Fibroblast of lung (primary cell): Measurements from ENCODE around the gene SETDB1. TPM values are rescaled to one million over a fixed set of nuclear protein-coding genes. Genes with fewer than 3 reads are reported as not detected.

Experiments used
- DNase-seq, 2 donors: peaks; one replicate each; pipeline versions ENCODE4 v3.0.0 to v3.0.0-alpha.2; 2010; ENCODE audit warnings: low read depth in 2 of 2
- H2AFZ ChIP-seq: 2 replicates; pipeline ENCODE4 v1.5.1; 2012; ENCODE audit warnings: low read length, control low read depth, inconsistent platforms
- H3K27ac ChIP-seq: 2 replicates; pipeline ENCODE4 v1.5.1; 2011; ENCODE audit warnings: low read length, control low read depth; ENCODE audit not compliant: insufficient read depth
- H3K27me3 ChIP-seq: 2 replicates; pipeline ENCODE4 v1.5.1; 2011; ENCODE audit warnings: mild to moderate bottlenecking, low read length; ENCODE audit not compliant: control insufficient read depth, insufficient read depth
- H3K36me3 ChIP-seq: 2 replicates; pipeline ENCODE4 v1.5.1; 2011; ENCODE audit warnings: low read length; ENCODE audit not compliant: control insufficient read depth, insufficient read depth
- H3K4me1 ChIP-seq: 2 replicates; pipeline ENCODE4 v1.5.1; 2011; ENCODE audit warnings: low read length; ENCODE audit not compliant: control insufficient read depth, insufficient read depth; ENCODE audit errors: extremely low read depth
- H3K4me2 ChIP-seq: 2 replicates; pipeline ENCODE4 v1.5.1; 2011; ENCODE audit warnings: low read length, control low read depth; ENCODE audit not compliant: insufficient read depth; ENCODE audit errors: extremely low read depth
- H3K4me3 ChIP-seq, 4 experiments: fragments of 200-600 bp in 1 of 4; sonication (generic) in 1 of 4; replicated peaks in 1 of 4; 2 replicates each; pipeline ENCODE4 v1.5.1; 2011 to 2016; ENCODE audit warnings: low read length in 4 of 4, low read depth in 3 of 4, mild to moderate bottlenecking in 3 of 4, control low read depth in 2 of 4, inconsistent platforms in 1 of 4, mixed read lengths in 1 of 4; ENCODE audit not compliant: insufficient read depth in 1 of 4; ENCODE audit errors: control extremely low read depth in 1 of 4
- H3K79me2 ChIP-seq: 2 replicates; pipeline ENCODE4 v1.5.1; 2012; ENCODE audit warnings: mild to moderate bottlenecking, low read length, inconsistent platforms; ENCODE audit not compliant: control insufficient read depth, insufficient read depth
- H3K9ac ChIP-seq: 2 replicates; pipeline ENCODE4 v1.5.1; 2011; ENCODE audit warnings: mild to moderate bottlenecking, low read length, control low read depth; ENCODE audit not compliant: insufficient read depth
- H3K9me3 ChIP-seq: 2 replicates; pipeline ENCODE4 v1.5.1; 2012; ENCODE audit warnings: low read depth, low read length; ENCODE audit not compliant: control insufficient read depth, insufficient read depth
- H4K20me1 ChIP-seq: 2 replicates; pipeline ENCODE4 v1.5.1; 2011; ENCODE audit warnings: low read length; ENCODE audit not compliant: control insufficient read depth, insufficient read depth; ENCODE audit errors: extremely low read depth
- EZH2 ChIP-seq: IDR thresholded peaks from 2 replicates; pipeline ENCODE4 v1.5.1; 2012; ENCODE audit warnings: low read length, control low read depth, mild to moderate bottlenecking; ENCODE audit errors: missing control alignments
- polyA plus RNA-seq, 2 donors: library from polyadenylated mRNA; depleted of rRNA in 1 of 2; stranded (reverse) in 1 of 2; unstranded in 1 of 2; fragments of >200 nt; gene quantifications; 2 replicates each; pipeline ENCODE4 v1.2.1, GENCODE V29; 2011 to 2012; ENCODE audit warnings: missing spikeins in 1 of 2
- total RNA-seq: library from RNA; depleted of rRNA; stranded (reverse); fragments of >200 nt; gene quantifications from 2 replicates; pipeline ENCODE4 v1.2.1, GENCODE V29; 2014
- TF ChIP-seq, protein P1 (sequence below), 2 donors: IDR thresholded peaks in 1 of 2; conservative IDR thresholded peaks in 1 of 2; 1 replicate in 1 of 2; 2 replicates in 1 of 2; pipeline ENCODE4 v1.5.1; 2011 to 2012; ENCODE audit warnings: low read length in 2 of 2, control low read depth in 1 of 2, inconsistent platforms in 1 of 2, low read depth in 1 of 2, mild to moderate bottlenecking in 1 of 2

The SETDB1 gene
- total and polyA plus RNA-seq, 2 donors (not counting 1 experiment from before 2014, with no cell fraction given), result 27.0 to 30.7 TPM

DNA sequence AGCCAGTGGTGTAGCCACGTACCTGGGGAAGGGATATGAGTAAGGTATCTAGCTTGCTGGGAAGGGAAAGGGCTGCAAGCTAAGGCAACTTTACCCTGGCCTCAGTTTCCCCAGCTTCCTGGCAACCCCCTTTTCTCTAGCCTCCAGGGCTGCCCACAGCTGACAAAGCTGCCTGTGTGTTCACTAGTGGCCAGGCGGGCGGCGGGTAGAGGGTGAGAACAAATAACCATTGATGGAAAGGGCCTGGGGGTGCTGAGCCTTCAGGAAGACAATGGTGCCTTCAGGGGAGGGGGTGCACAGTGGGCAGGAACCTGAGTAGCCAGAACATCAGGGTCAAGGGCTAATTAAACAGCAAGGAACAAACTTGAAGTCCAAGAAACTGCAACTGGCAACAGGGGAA is 42.3 kb downstream of the SETDB1 start:
- no peaks in the 10 kb centered on the region for H3K9me3 ChIP-seq
- no peaks in the 10 kb centered on the region for H4K20me1 ChIP-seq
- no peak overlapping the region for H3K4me2 ChIP-seq
- no peak overlapping the region for H2AFZ ChIP-seq
- H3K27me3 ChIP-seq, result no peaks in the 10 kb centered on the region
- TF ChIP-seq, protein P1, sequence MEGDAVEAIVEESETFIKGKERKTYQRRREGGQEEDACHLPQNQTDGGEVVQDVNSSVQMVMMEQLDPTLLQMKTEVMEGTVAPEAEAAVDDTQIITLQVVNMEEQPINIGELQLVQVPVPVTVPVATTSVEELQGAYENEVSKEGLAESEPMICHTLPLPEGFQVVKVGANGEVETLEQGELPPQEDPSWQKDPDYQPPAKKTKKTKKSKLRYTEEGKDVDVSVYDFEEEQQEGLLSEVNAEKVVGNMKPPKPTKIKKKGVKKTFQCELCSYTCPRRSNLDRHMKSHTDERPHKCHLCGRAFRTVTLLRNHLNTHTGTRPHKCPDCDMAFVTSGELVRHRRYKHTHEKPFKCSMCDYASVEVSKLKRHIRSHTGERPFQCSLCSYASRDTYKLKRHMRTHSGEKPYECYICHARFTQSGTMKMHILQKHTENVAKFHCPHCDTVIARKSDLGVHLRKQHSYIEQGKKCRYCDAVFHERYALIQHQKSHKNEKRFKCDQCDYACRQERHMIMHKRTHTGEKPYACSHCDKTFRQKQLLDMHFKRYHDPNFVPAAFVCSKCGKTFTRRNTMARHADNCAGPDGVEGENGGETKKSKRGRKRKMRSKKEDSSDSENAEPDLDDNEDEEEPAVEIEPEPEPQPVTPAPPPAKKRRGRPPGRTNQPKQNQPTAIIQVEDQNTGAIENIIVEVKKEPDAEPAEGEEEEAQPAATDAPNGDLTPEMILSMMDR (conservative IDR thresholded peaks at IDR 0.05 in 1 of 2, IDR thresholded peaks at IDR 0.05 in 1 of 2; ENCODE audit: low read depth in 1 of 2, low read length in 2 of 2), result no peak
- no peak for TF ChIP-seq EZH2
- H3K79me2 ChIP-seq, result peaks cover 56% of the 10 kb centered on the region
- H3K27ac ChIP-seq, result no peak overlapping the region
- peaks cover 21% of the 10 kb centered on the region for H3K4me1 ChIP-seq
- peaks cover 35% of the 10 kb centered on the region for H3K36me3 ChIP-seq
- no peak for DNase-seq
- H3K4me3 ChIP-seq, result no peak overlapping the region
- H3K9ac ChIP-seq, result no peak overlapping the region

DNA sequence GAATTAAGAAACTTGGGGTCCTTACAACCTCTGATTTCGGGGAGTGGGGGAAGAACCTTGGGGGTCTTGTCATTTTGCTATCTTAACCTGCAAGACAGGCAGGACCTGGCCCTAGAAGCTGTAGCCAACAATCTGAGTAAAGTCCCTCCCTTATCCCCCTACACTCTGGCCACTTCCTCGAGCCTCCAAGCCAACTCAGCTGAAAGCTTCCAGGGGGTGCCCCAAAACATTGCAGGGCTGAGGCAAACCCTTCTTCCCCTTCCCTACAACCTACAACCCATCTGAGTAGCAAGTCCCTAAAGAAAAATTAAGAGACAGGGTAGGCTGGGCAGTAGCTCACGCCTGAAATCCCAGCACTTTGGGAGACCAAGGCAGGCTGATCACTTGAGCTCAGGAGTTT is 43.5 kb downstream of the SETDB1 start:
- DNase-seq, result no peak
- Histone ChIP-seq H2AFZ (no peak overlapping the region), H3K4me1 (peaks cover 21% of the 10 kb centered on the region), H3K27ac (no peak overlapping the region), H3K79me2 (peaks cover 63% of the 10 kb centered on the region), H3K9ac (no peak overlapping the region), H3K9me3 (no peaks in the 10 kb centered on the region), H3K36me3 (peaks cover 26% of the 10 kb centered on the region), H4K20me1 (no peaks in the 10 kb centered on the region), H3K4me3 (no peak overlapping the region), H3K27me3 (no peaks in the 10 kb centered on the region), H3K4me2 (no peak overlapping the region)
- TF ChIP-seq, protein P1 (conservative IDR thresholded peaks at IDR 0.05 in 1 of 2, IDR thresholded peaks at IDR 0.05 in 1 of 2; ENCODE audit: low read depth in 1 of 2, low read length in 2 of 2), result no peak

DNA sequence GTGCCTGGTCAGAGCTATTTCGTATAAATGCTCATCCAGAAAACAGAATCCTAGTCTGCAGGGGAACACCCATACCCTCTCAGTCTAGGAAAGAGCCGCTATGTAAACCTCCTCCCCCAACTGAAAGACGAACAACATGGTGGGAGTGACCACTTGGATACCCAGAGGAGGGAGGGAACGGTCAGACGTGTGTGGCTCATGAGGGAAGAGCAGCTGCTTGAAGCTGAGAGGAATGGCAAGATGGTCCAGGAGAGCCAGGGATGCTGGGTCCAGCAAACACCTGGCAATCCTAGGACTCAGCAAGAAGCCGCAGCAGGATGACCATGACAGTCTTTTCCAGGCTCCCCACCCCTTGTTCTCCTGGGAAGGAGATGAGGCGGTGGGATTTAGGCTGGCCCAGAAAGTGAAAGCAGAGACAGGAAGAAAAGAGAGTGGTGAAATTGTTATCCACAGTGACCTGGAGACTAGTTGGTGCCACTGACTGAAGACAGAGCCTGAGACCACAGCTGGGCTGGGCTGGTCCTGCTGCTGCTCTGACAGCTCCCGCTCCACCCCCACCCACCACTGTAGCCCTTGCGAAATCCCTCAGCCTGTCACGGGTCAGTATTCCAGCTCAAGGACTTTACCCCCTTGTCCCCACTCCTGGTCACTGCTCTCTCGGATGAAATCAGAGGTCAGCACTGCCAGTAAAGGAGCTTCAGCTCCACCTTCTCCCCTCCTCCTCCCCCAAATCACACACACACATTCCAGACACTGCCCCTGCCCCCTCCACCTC is 44.8 kb downstream of the SETDB1 start:
- Histone ChIP-seq H3K9ac (no peak overlapping the region), H3K27ac (peak overlapping the region; percentile 60), H4K20me1 (no peaks in the 10 kb centered on the region)

More for the DNA sequence above, 44.8 kb downstream of the SETDB1 start:
- Histone ChIP-seq H3K27me3 (no peaks in the 10 kb centered on the region), H3K79me2 (peaks cover 63% of the 10 kb centered on the region), H2AFZ (no peak overlapping the region), H3K36me3 (peaks cover 21% of the 10 kb centered on the region), H3K4me1 (peaks cover 21% of the 10 kb centered on the region), H3K4me3 (peak overlapping the region in 3 of 4 experiments; percentile 9 to 95 (median 83)), H3K9me3 (no peaks in the 10 kb centered on the region), H3K4me2 (peak overlapping the region; percentile 93)
- peak in 1 of 2 donors; percentile 84 for DNase-seq
- TF ChIP-seq, protein P1 (conservative IDR thresholded peaks at IDR 0.05 in 1 of 2, IDR thresholded peaks at IDR 0.05 in 1 of 2; ENCODE audit: low read depth in 1 of 2, low read length in 2 of 2), result no peak
- no peak for TF ChIP-seq EZH2
